Measurements from ENCODE around the gene OSBPL9.
"Not testable (repeated sequence)": the region's sequence is repeated elsewhere in the genome, so short reads cannot be mapped to it uniquely, and the experiment has no call there.

Gene OSBPL9

GRCh38 chr1:51799372-51799771 is 182.5 kb downstream of the OSBPL9 start:
- no peak for DNase-seq

GRCh38 chr1:51814513-51814912 is 197.6 kb downstream of the OSBPL9 start:
- no peak for DNase-seq

- no peak for DNase-seq
Measured at GRCh38 chr1:51818487-51818886, 201.6 kb downstream of the OSBPL9 start.

GRCh38 chr1:51819021-51819420 is 202.1 kb downstream of the OSBPL9 start:
- DNase-seq = not testable (repeated sequence)

GRCh38 chr1:51819810-51820209 is 202.9 kb downstream of the OSBPL9 start:
- DNase-seq = no peak

GRCh38 chr1:51829058-51829457 is 212.2 kb downstream of the OSBPL9 start:
- no peak for DNase-seq

- DNase-seq = no peak
Measured at GRCh38 chr1:51833700-51834099, 216.8 kb downstream of the OSBPL9 start.

GRCh38 chr1:51837243-51837642 is 220.4 kb downstream of the OSBPL9 start:
- no peak for DNase-seq
